SK-N-SH (cell line): Measurements from ENCODE around the gene STH. TPM values are rescaled to one million over a fixed set of nuclear protein-coding genes. Genes with fewer than 3 reads are reported as not detected.

Experiments
- CTCF ChIA-PET: fragments of 300-600, 350-600 bp; formaldehyde crosslinking; extraction: SDS; loops from one replicate; lab custom pipeline; 2021; lab: Yijun Ruan, JAX
- POLR2A ChIA-PET: fragments of 350-600 bp; sonication (Branson Sonifier 250); formaldehyde crosslinking; extraction: SDS; loops from one replicate; lab custom pipeline; 2020; ENCODE audit warnings: antibody characterized with exemption, inconsistent platforms; lab: Yijun Ruan, JAX
- DNase-seq: peaks from one replicate; pipeline ENCODE4 v3.0.0; 2012
- H2AFZ ChIP-seq: fragments of 200-600 bp; sonication (generic); 2 replicates; pipeline ENCODE4 v1.8.1; 2016; ENCODE audit warnings: antibody characterized with exemption, mild to moderate bottlenecking, low read depth
- H3F3A ChIP-seq: fragments of 200-600 bp; sonication (generic); replicated peaks from 2 replicates; pipeline ENCODE3; 2016; ENCODE audit warnings: antibody characterized with exemption, mild to moderate bottlenecking; ENCODE audit not compliant: insufficient read depth
- H3K27ac ChIP-seq, 2 experiments: fragments of 200-500 bp in 1 of 2; fragments of 200-600 bp in 1 of 2; sonication (Bioruptor generic) in 1 of 2; sonication (generic), shearing (Covaris generic) in 1 of 2; 2 replicates each; pipeline versions ENCODE4 v1.5.1 to v1.6.1; 2014 to 2016; ENCODE audit warnings: low read depth in 2 of 2, inconsistent platforms in 1 of 2, low read length in 1 of 2, mild to moderate bottlenecking in 1 of 2, mixed read lengths in 1 of 2
- H3K27me3 ChIP-seq: fragments of 200-600 bp; sonication (generic), shearing (Covaris generic); 2 replicates; pipeline ENCODE4 v1.6.1; 2016; ENCODE audit warnings: mixed run types; ENCODE audit not compliant: insufficient read depth
- H3K36me3 ChIP-seq, 2 experiments: fragments of 200-500 bp in 1 of 2; fragments of 200-600 bp in 1 of 2; sonication (Bioruptor generic) in 1 of 2; sonication (generic) in 1 of 2; replicated peaks in 1 of 2; 2 replicates each; pipeline versions ENCODE3 to v1.5.1; 2014 to 2016; ENCODE audit warnings: low read length in 1 of 2, mild to moderate bottlenecking in 1 of 2; ENCODE audit not compliant: insufficient read depth in 2 of 2, control insufficient read depth in 1 of 2
- H3K4me1 ChIP-seq, 2 experiments: fragments of 200-500 bp in 1 of 2; fragments of 200-600 bp in 1 of 2; sonication (Bioruptor generic) in 1 of 2; sonication (generic), shearing (Covaris generic) in 1 of 2; 2 replicates each; pipeline versions ENCODE4 v1.5.1 to v1.6.1; 2014 to 2016; ENCODE audit warnings: low read depth in 1 of 2, low read length in 1 of 2, mixed run types in 1 of 2; ENCODE audit not compliant: insufficient read depth in 2 of 2, control insufficient read depth in 1 of 2
- H3K4me2 ChIP-seq: fragments of 200-600 bp; sonication (generic), shearing (Covaris generic); 2 replicates; pipeline ENCODE4 v1.6.1; 2017; ENCODE audit warnings: mixed run types
- H3K4me3 ChIP-seq, 2 experiments: fragments of 200-500 bp in 1 of 2; fragments of 200-600 bp in 1 of 2; sonication (Bioruptor generic) in 1 of 2; sonication (generic), shearing (Covaris generic) in 1 of 2; 2 replicates each; pipeline versions ENCODE4 v1.5.1 to v1.8.1; 2014 to 2016; ENCODE audit warnings: low read depth in 2 of 2, inconsistent platforms in 1 of 2, low read length in 1 of 2, mild to moderate bottlenecking in 1 of 2, mixed read lengths in 1 of 2, moderate library complexity in 1 of 2
- H3K79me2 ChIP-seq: fragments of 200-600 bp; sonication (generic); 2 replicates; pipeline ENCODE4 v1.8.1; 2017; ENCODE audit warnings: mild to moderate bottlenecking; ENCODE audit not compliant: insufficient read depth
- H3K9ac ChIP-seq: fragments of 200-600 bp; sonication (generic); 2 replicates; pipeline ENCODE4 v1.6.1; 2017; ENCODE audit warnings: mixed run types
- H3K9me2 ChIP-seq: fragments of 200-600 bp; sonication (generic); 2 replicates; pipeline ENCODE4 v1.6.1; 2017; ENCODE audit warnings: mixed run types
- H3K9me3 ChIP-seq: fragments of 200-600 bp; sonication (generic); 2 replicates; pipeline ENCODE4 v1.6.1; 2017; ENCODE audit warnings: mixed run types, mild to moderate bottlenecking, moderate library complexity
- H4K20me1 ChIP-seq: fragments of 200-600 bp; sonication (generic); 2 replicates; pipeline ENCODE4 v1.6.1; 2017; ENCODE audit warnings: mild to moderate bottlenecking, mixed run types; ENCODE audit not compliant: insufficient read depth
- CHD2 ChIP-seq: fragments of 150-350 bp; IDR thresholded peaks from 2 replicates; pipeline ENCODE4 v1.6.1; 2018; ENCODE audit warnings: low read length; ENCODE audit not compliant: partially characterized antibody
- CTCF ChIP-seq: fragments of 200-600 bp; sonication (generic); IDR thresholded peaks from 2 replicates; pipeline ENCODE4 v1.6.1; 2017; ENCODE audit warnings: antibody characterized with exemption, mild to moderate bottlenecking, moderate library complexity
- ELF1 ChIP-seq: IDR thresholded peaks from 2 replicates; pipeline ENCODE4 v1.4.0; 2012
- EP300 ChIP-seq, 2 experiments: IDR thresholded peaks; 2 replicates each; pipeline versions ENCODE4 v1.4.0 to v1.6.1; 2012; ENCODE audit warnings: borderline replicate concordance in 1 of 2, low read depth in 1 of 2, low read length in 1 of 2
- FOSL2 ChIP-seq: IDR thresholded peaks from 2 replicates; pipeline ENCODE4 v1.4.0; 2012; ENCODE audit warnings: low read depth, mild to moderate bottlenecking, moderate library complexity, borderline replicate concordance
- GABPA ChIP-seq: IDR thresholded peaks from 2 replicates; pipeline ENCODE4 v1.4.0; 2012; ENCODE audit warnings: low read depth, mild to moderate bottlenecking
- GATA2 ChIP-seq: sonication (generic); formaldehyde crosslinking; IDR thresholded peaks from 2 replicates; pipeline ENCODE4 v1.5.0; 2020; ENCODE audit warnings: mild to moderate bottlenecking, missing genetic modification reagents
- IRF3 ChIP-seq: fragments of 150-350 bp; IDR thresholded peaks from 2 replicates; pipeline ENCODE4 v1.6.1; 2016; ENCODE audit warnings: mild to moderate bottlenecking, low read depth, low read length
- JUND ChIP-seq: IDR thresholded peaks from 2 replicates; pipeline ENCODE4 v1.4.0; 2012
- MEF2A ChIP-seq: IDR thresholded peaks from 2 replicates; pipeline ENCODE4 v1.4.0; 2012; ENCODE audit warnings: low read depth, borderline replicate concordance
- NRF1 ChIP-seq: IDR thresholded peaks from 2 replicates; pipeline ENCODE4 v1.6.1; 2012; ENCODE audit warnings: low read depth, mild to moderate bottlenecking, low read length
- PBX3 ChIP-seq: IDR thresholded peaks from 2 replicates; pipeline ENCODE4; 2012
- POLR2AphosphoS5 ChIP-seq: IDR thresholded peaks from 2 replicates; pipeline ENCODE4 v1.6.1; 2012; ENCODE audit warnings: low read depth, low read length
- SIN3A ChIP-seq: IDR thresholded peaks from 2 replicates; pipeline ENCODE4 v1.6.1; 2012; ENCODE audit warnings: low read depth, mild to moderate bottlenecking, low read length, moderate library complexity, borderline replicate concordance
- TCF12 ChIP-seq: IDR thresholded peaks from 2 replicates; pipeline ENCODE4 v1.4.0; 2012
- TEAD4 ChIP-seq: IDR thresholded peaks from 2 replicates; pipeline ENCODE4 v1.4.0; 2012; ENCODE audit warnings: mild to moderate bottlenecking, borderline replicate concordance; ENCODE audit not compliant: insufficient read depth
- USF1 ChIP-seq: IDR thresholded peaks from 2 replicates; pipeline ENCODE4 v1.4.0; 2012; ENCODE audit warnings: low read depth, borderline replicate concordance
- YY1 ChIP-seq: IDR thresholded peaks from 2 replicates; pipeline ENCODE4 v1.4.0; 2012; ENCODE audit warnings: low read depth, mild to moderate bottlenecking
- WGBS: methylation state at CpG from one replicate; pipeline ENCODE4 v1.1.6; 2017; ENCODE audit warnings: low lambda C conversion rate; 5-methylcytosine and 5-hydroxymethylcytosine counted together
- polyA plus RNA-seq, 3 experiments: library from polyadenylated mRNA; depleted of rRNA; stranded (reverse); fragments of >200 nt; gene quantifications; 2 replicates each; pipeline ENCODE4 v1.2.3, GENCODE V29; 2012

Gene STH
- polyA plus RNA-seq, 1 of the 3 experiments (the other 2 are of a cell fraction), result not detected

GRCh38 chr17:45963283-45963682 lies 35.8 kb upstream of the STH start:
- no peak overlapping the region for H3K4me2 ChIP-seq
- H3K27me3 ChIP-seq, result peaks cover 30% of the 10 kb centered on the region
- WGBS, result 65% methylated on average over 5 of the region's 5 CpGs
- POLR2A ChIA-PET, result interaction anchor here (0.6 kb wide), 1 partner anchor 21 kb away, joined by 3 read pairs; no protein-coding TSS in a partner anchor
- H3K4me3 ChIP-seq, result no peak overlapping the region
- H2AFZ ChIP-seq, result no peak overlapping the region
- H3K79me2 ChIP-seq, result no peaks in the 10 kb centered on the region
- TF ChIP-seq SIN3A (no peak), CTCF (no peak), JUND (no peak), GABPA (no peak), NRF1 (no peak), POLR2AphosphoS5 (no peak), GATA2 (CRISPR knock-in tag) (no peak), EP300 (IDR thresholded peaks at IDR 0.05; ENCODE audit: borderline replicate concordance in 1 of 2, low read depth in 1 of 2, low read length in 1 of 2) (no peak), USF1 (no peak), PBX3 (no peak)
- H3K9me3 ChIP-seq, result no peaks in the 10 kb centered on the region
- no peaks in the 10 kb centered on the region; a peak in 1 of 4 replicates for H3K4me1 ChIP-seq
- no peak overlapping the region for H3K9ac ChIP-seq
- no peaks in the 10 kb centered on the region for H3K36me3 ChIP-seq
- H3K9me2 ChIP-seq, result no peaks in the 10 kb centered on the region
- DNase-seq, result no peak
- no peaks in the 10 kb centered on the region for H3F3A ChIP-seq
- CTCF ChIA-PET, result interaction anchor here (1.1 kb wide), 1 partner anchor 40 kb away, joined by 4 read pairs; no protein-coding TSS in a partner anchor
- no peak overlapping the region for H3K27ac ChIP-seq
- H4K20me1 ChIP-seq, result no peaks in the 10 kb centered on the region

- no peaks in the 10 kb centered on the region for H3K79me2 ChIP-seq
- H3K9ac ChIP-seq, result no peak overlapping the region
- ChIA-PET POLR2A (interaction anchor here (0.6 kb wide), 1 partner anchor 21 kb away, joined by 3 read pairs; no protein-coding TSS in a partner anchor), CTCF (interaction anchor here (1.1 kb wide), 1 partner anchor 39 kb away, joined by 4 read pairs; no protein-coding TSS in a partner anchor)
- 71% methylated on average over 5 of the region's 5 CpGs for whole genome bisulfite sequencing
- H3K4me1 ChIP-seq, result no peaks in the 10 kb centered on the region; a peak in 1 of 4 replicates
- no peak overlapping the region for H3K4me2 ChIP-seq
- no peak overlapping the region for H3K4me3 ChIP-seq
- H4K20me1 ChIP-seq, result no peaks in the 10 kb centered on the region
- no peak for DNase-seq
- no peak overlapping the region for H3K27ac ChIP-seq
- H3F3A ChIP-seq, result no peaks in the 10 kb centered on the region
- no peak for TF ChIP-seq POLR2AphosphoS5
- TF ChIP-seq JUND, result no peak
- TF ChIP-seq ELF1, result no peak
- no peak for TF ChIP-seq TEAD4
- TF ChIP-seq CTCF, result no peak
- TF ChIP-seq TCF12, result no peak
- no peak for TF ChIP-seq CHD2
- TF ChIP-seq YY1, result no peak
- no peak for TF ChIP-seq IRF3
- no peak for TF ChIP-seq MEF2A
- TF ChIP-seq FOSL2, result no peak
- no peaks in the 10 kb centered on the region for H3K9me2 ChIP-seq
- no peak overlapping the region for H2AFZ ChIP-seq
- no peaks in the 10 kb centered on the region for H3K36me3 ChIP-seq
- H3K27me3 ChIP-seq, result peaks cover 36% of the 10 kb centered on the region
- no peaks in the 10 kb centered on the region for H3K9me3 ChIP-seq
These were observed 35.2 kb upstream of the STH start for GRCh38 chr17:45963889-45964288.
